ENCODE measurements around the gene REEP1. TPM values are rescaled to one million over a fixed set of nuclear protein-coding genes. Genes with fewer than 3 reads are reported as not detected.
"Not testable (repeated sequence)": the region's sequence is repeated elsewhere in the genome, so short reads cannot be mapped to it uniquely, and the experiment has no call there.

The REEP1 gene
- total and polyA plus RNA-seq, 2 of the 13 experiments (the other 11 are each of a cell fraction or from before 2014, with no cell fraction given): 0.27 TPM; not detected in 1

GRCh38 chr2:86347401-86347800 is 10.0 kb upstream of the REEP1 start (continued):
- TF ChIP-seq, protein P1, sequence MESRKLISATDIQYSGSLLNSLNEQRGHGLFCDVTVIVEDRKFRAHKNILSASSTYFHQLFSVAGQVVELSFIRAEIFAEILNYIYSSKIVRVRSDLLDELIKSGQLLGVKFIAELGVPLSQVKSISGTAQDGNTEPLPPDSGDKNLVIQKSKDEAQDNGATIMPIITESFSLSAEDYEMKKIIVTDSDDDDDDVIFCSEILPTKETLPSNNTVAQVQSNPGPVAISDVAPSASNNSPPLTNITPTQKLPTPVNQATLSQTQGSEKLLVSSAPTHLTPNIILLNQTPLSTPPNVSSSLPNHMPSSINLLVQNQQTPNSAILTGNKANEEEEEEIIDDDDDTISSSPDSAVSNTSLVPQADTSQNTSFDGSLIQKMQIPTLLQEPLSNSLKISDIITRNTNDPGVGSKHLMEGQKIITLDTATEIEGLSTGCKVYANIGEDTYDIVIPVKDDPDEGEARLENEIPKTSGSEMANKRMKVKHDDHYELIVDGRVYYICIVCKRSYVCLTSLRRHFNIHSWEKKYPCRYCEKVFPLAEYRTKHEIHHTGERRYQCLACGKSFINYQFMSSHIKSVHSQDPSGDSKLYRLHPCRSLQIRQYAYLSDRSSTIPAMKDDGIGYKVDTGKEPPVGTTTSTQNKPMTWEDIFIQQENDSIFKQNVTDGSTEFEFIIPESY (CRISPR knock-in tag; IDR thresholded peaks at IDR 0.05): no peak
- no peak for TF ChIP-seq SMAD3 (CRISPR knock-in tag; IDR thresholded peaks at IDR 0.05)

DNA sequence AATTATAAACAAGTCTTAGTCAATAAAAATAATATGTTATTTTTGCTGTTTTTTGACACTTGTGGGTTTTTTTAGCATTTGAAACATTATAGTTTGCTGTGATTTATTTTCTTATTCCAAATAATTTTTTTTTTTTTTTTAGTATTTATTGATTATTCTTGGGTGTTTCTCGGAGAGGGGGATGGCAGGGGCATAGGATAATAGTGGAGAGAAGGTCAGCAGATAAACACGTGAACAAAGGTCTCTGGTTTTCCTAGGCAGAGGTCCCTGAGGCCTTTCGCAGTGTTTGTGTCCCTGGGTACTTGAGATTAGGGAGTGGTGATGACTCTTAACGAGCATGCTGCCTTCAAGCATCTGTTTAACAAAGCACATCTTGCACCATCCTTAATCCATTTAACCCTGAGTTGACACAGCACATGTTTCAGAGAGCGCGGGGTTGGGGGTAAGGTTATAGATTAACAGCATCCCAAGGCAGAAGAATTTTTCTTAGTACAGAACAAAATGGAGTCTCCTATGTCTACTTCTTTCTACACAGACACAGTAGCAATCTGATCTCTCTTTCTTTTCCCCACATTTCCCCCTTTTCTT is 8.5 kb upstream of the REEP1 start:
- ATAC-seq; in situ Hi-C loops (cut with HindIII; ENCODE audit: extremely low pct_ligation_motif_present, low pct_unique_long_range_greater_than_20kb); POLR2A ChIA-PET; DNase-seq (ENCODE audit: low spot score); H2AFZ ChIP-seq (ENCODE audit: low read length); BruUV-seq (replicated peaks); H4K20me1 ChIP-seq (ENCODE audit: insufficient read depth, low read length); H3K9me3 ChIP-seq (ENCODE audit: low read length); H3K4me3 ChIP-seq (replicated peaks in 1 of 3; ENCODE audit: insufficient read depth in 1 of 3, low read depth in 2 of 3, low read length in 3 of 3); intact Hi-C loops (cut with micrococcal nuclease; ENCODE audit: unreplicated experiment); H3K79me2 ChIP-seq (ENCODE audit: insufficient read depth, low read length); H3K4me1 ChIP-seq (ENCODE audit: insufficient read depth, low read length); CTCF ChIA-PET (ENCODE audit: low intra/inter-chr PET ratio, low total read pairs); H3K36me3 ChIP-seq (replicated peaks in 1 of 2; ENCODE audit: control insufficient read depth in 1 of 2, insufficient read depth in 2 of 2, low read length in 2 of 2); H3K27ac ChIP-seq (ENCODE audit: extremely low read length, insufficient read depth, low read length); H3K9ac ChIP-seq (ENCODE audit: insufficient read depth, low read depth, low read length); TF ChIP-seq SOX6 (IDR thresholded peaks at IDR 0.05); FOXP1 (IDR thresholded peaks at IDR 0.05); SOX13 (IDR thresholded peaks at IDR 0.05); EP300 (CRISPR knock-in tag; IDR thresholded peaks at IDR 0.05; ENCODE audit: borderline replicate concordance): not testable (repeated sequence)
- under 1% methylated on average over 6 of the region's 6 CpGs for WGBS (ENCODE audit: low lambda C conversion rate)
- Histone ChIP-seq H3K4me2 (ENCODE audit: low read depth, low read length) (peak overlapping the region; percentile 32; the same call in 1 of the 2 replicates), H3K27me3 (ENCODE audit: control insufficient read depth in 1 of 2, insufficient read depth in 2 of 2, low read length in 2 of 2) (peaks cover 0 to 21% of the 10 kb centered on the region in 2 experiments; a peak in 1 of 5 replicates)
- peak; percentile 50 for FAIRE-seq
- TF ChIP-seq ZFY (CRISPR knock-in tag; IDR thresholded peaks at IDR 0.05) (0 out of 2 replicates have a peak, but pooled peaks have one; percentile 22), PITX1 (CRISPR knock-in tag; IDR thresholded peaks at IDR 0.05) (peak; percentile 79; the same call in 1 of the 2 replicates), RARA (CRISPR knock-in tag; IDR thresholded peaks at IDR 0.05) (peak; percentile 13; the same call in 1 of the 2 replicates), HNF4A (CRISPR knock-in tag; IDR thresholded peaks at IDR 0.05) (peak; percentile 30; the same call in 1 of the 2 replicates), SOX6 (CRISPR knock-in tag; IDR thresholded peaks at IDR 0.05) (peak; percentile 64), BCL6 (CRISPR knock-in tag; IDR thresholded peaks at IDR 0.05) (peak; percentile 95), FOXP1 (CRISPR knock-in tag; IDR thresholded peaks at IDR 0.05) (0 out of 2 replicates have a peak, but pooled peaks have one; percentile 8), CEBPG (CRISPR knock-in tag; IDR thresholded peaks at IDR 0.05) (0 out of 2 replicates have a peak, but pooled peaks have one; percentile 32), SOX13 (CRISPR knock-in tag; conservative IDR thresholded peaks at IDR 0.05 in 1 of 2, IDR thresholded peaks at IDR 0.05 in 1 of 2) (peak in 1 of 2 experiments; percentile 44; a peak in 1 of 4 replicates), ZNF652 (CRISPR knock-in tag; IDR thresholded peaks at IDR 0.05; ENCODE audit: borderline replicate concordance, low read depth) (peak; percentile 86), FOSL2 (CRISPR knock-in tag; IDR thresholded peaks at IDR 0.05) (peak; percentile 29; the same call in 1 of the 2 replicates), EP300 (IDR thresholded peaks at IDR 0.05; ENCODE audit: low read depth in 2 of 2, low read length in 2 of 2) (peak in 1 of 2 experiments; percentile 15; a peak in 1 of 4 replicates)
- TF ChIP-seq, protein P2, sequence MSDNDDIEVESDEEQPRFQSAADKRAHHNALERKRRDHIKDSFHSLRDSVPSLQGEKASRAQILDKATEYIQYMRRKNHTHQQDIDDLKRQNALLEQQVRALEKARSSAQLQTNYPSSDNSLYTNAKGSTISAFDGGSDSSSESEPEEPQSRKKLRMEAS (IDR thresholded peaks at IDR 0.05): 0 out of 2 replicates have a peak, but pooled peaks have one; percentile 23
- TF ChIP-seq, protein P3, sequence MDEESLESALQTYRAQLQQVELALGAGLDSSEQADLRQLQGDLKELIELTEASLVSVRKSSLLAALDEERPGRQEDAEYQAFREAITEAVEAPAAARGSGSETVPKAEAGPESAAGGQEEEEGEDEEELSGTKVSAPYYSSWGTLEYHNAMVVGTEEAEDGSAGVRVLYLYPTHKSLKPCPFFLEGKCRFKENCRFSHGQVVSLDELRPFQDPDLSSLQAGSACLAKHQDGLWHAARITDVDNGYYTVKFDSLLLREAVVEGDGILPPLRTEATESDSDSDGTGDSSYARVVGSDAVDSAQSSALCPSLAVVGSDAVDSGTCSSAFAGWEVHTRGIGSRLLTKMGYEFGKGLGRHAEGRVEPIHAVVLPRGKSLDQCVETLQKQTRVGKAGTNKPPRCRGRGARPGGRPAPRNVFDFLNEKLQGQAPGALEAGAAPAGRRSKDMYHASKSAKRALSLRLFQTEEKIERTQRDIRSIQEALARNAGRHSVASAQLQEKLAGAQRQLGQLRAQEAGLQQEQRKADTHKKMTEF (CRISPR knock-in tag; IDR thresholded peaks at IDR 0.05): peak; percentile 42; the same call in 1 of the 2 replicates
